ENCODE results near the gene GCN1. TPM values are rescaled to one million over a fixed set of nuclear protein-coding genes. Genes with fewer than 3 reads are reported as not detected.

GCN1 gene
- total and polyA plus RNA-seq, 10 of the 15 experiments (the other 5 are each of a cell fraction or from before 2014, with no cell fraction given) = 10.8 to 150 (median 58.3) TPM

DNA sequence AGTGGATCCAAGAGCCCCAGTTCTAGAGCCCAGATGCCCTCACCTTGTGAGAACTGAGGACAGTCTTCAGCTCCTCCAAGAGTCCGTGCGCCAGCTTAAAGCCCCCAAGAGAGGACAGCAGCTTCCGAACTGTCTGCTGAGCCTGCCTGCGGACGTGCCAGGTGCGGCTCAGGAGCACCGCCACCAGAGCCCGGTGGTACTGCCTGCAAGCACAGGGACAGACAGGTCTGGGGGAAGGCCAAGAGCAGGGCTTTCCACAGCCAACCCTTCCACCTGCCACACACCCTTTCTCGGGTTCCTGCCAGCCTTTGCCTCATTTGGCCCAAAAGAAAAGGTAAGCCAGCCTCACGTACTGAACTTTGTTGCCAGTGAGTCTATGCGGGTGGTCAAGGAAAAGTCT is 30.2 kb downstream of the GCN1 start:
- in situ Hi-C loops (cut with MboI) = no loop called here
- no peak for FAIRE-seq
- no peak overlapping the region for H3K27ac ChIP-seq (ENCODE audit: control insufficient read depth, insufficient read depth)

DNA sequence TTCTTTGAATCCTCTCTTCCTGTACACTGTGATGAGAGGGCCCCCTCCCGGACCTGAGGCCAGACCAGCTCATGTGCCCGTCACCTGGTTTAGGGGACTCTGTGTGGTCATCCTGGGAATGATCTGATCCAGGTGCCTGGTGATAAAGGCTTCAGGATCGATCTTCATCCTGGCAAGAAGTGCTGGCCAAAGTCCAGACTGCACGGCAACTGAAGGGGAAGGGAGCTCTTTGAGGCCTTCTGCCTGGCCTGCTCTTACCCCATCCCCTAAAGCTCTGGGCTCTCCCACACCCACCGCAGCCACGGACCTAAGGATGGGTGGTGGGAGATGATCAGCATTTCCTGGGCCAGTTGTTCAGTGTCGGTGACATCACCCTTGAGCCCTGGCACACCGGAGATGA is 31.8 kb downstream of the GCN1 start:
- Histone ChIP-seq H3K4me3 (no peak overlapping the region), H3K9ac (ENCODE audit: control insufficient read depth, insufficient read depth, low read length) (no peak overlapping the region), H3K36me3 (ENCODE audit: control insufficient read depth in 2 of 2, insufficient read depth in 2 of 2, low read length in 1 of 2) (peaks cover 29 to 49% of the 10 kb centered on the region in 2 experiments), H2AFZ (ENCODE audit: control insufficient read depth, low read depth, low read length) (no peak overlapping the region), H3K9me3 (replicated peaks; ENCODE audit: control insufficient read depth, insufficient read depth, low read length) (no peaks in the 10 kb centered on the region), H3K27ac (ENCODE audit: control insufficient read depth, insufficient read depth) (no peak overlapping the region), H3K4me1 (ENCODE audit: control insufficient read depth, insufficient read depth, low read length) (peaks cover 12% of the 10 kb centered on the region), H4K20me1 (ENCODE audit: control insufficient read depth, insufficient read depth) (no peaks in the 10 kb centered on the region), H3K27me3 (replicated peaks in 1 of 2; ENCODE audit: control insufficient read depth in 2 of 2, insufficient read depth in 2 of 2, low read length in 1 of 2) (no peaks in the 10 kb centered on the region), H3K79me2 (ENCODE audit: control insufficient read depth, insufficient read depth, low read length) (no peaks in the 10 kb centered on the region), H3K4me2 (ENCODE audit: control insufficient read depth, insufficient read depth) (no peak overlapping the region)
- FAIRE-seq (no peak), DNase-seq (ENCODE audit: low read depth, low spot score) (no peak), ATAC-seq (no peak)
- ChIA-PET SMC1A (ENCODE audit: uncharacterized antibody, unreplicated experiment) (no interaction called here), CTCF (no interaction called here), RAD21 (ENCODE audit: unreplicated experiment) (no interaction called here), POLR2A (interaction anchor here (0.5 kb wide), 1 partner anchor 34 kb away, joined by 5 read pairs; no protein-coding TSS in a partner anchor)
- intact Hi-C loops (cut with micrococcal nuclease; ENCODE audit: unreplicated experiment) = no loop called here
- BruUV-seq (replicated peaks) = no TSS peak
- in situ Hi-C loops (cut with MboI) = no loop called here
- whole genome bisulfite sequencing (ENCODE audit: insufficient coverage, insufficient replicate concordance, low lambda C conversion rate, missing lambda C conversion rate) = 81% methylated on average over 8 of the region's 8 CpGs
- TF ChIP-seq CREM (IDR thresholded peaks at IDR 0.05; ENCODE audit: low read depth) (no peak), TBL1XR1 (IDR thresholded peaks at IDR 0.05; ENCODE audit: low read depth, low read length) (no peak), RCOR1 (conservative IDR thresholded peaks at IDR 0.05; ENCODE audit: low read depth, low read length) (no peak), SMC3 (IDR thresholded peaks at IDR 0.05; ENCODE audit: borderline replicate concordance, low read length) (no peak), ZNF384 (IDR thresholded peaks at IDR 0.05; ENCODE audit: borderline replicate concordance, low read depth, low read length) (no peak), POU2F2 (IDR thresholded peaks at IDR 0.05; ENCODE audit: borderline replicate concordance, low read depth, low read length) (no peak), ATF7 (IDR thresholded peaks at IDR 0.05; ENCODE audit: low read depth) (no peak), NR2F1 (conservative IDR thresholded peaks at IDR 0.05) (no peak), NFYB (IDR thresholded peaks at IDR 0.05; ENCODE audit: insufficient read depth, low read depth, low read length) (no peak), E4F1 (IDR thresholded peaks at IDR 0.05; ENCODE audit: borderline replicate concordance, partially characterized antibody) (no peak)
- TF ChIP-seq, protein P1, sequence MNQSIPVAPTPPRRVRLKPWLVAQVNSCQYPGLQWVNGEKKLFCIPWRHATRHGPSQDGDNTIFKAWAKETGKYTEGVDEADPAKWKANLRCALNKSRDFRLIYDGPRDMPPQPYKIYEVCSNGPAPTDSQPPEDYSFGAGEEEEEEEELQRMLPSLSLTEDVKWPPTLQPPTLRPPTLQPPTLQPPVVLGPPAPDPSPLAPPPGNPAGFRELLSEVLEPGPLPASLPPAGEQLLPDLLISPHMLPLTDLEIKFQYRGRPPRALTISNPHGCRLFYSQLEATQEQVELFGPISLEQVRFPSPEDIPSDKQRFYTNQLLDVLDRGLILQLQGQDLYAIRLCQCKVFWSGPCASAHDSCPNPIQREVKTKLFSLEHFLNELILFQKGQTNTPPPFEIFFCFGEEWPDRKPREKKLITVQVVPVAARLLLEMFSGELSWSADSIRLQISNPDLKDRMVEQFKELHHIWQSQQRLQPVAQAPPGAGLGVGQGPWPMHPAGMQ (IDR thresholded peaks at IDR 0.05; ENCODE audit: borderline replicate concordance) = no peak

More for the DNA sequence above, 30.2 kb downstream of the GCN1 start:
- RAD21 ChIA-PET (ENCODE audit: unreplicated experiment) = interaction anchor here (0.6 to 1.1 kb wide), 5 partner anchors 31 to 54 kb away, joined by 3 to 4 read pairs (median 3); partner anchors contain the start of gene RAB35
- ATAC-seq (no peak), DNase-seq (ENCODE audit: low read depth, low spot score) (no peak)
- intact Hi-C loops (cut with micrococcal nuclease; ENCODE audit: unreplicated experiment) = no loop called here
- POLR2A ChIA-PET = interaction anchor here (0.6 kb wide), 3 partner anchors 36 to 89 kb away, joined by 3 to 4 read pairs (median 3); no protein-coding TSS in a partner anchor
- no peak overlapping the region for H3K4me2 ChIP-seq (ENCODE audit: control insufficient read depth, insufficient read depth)
- no peak for TF ChIP-seq RAD21 (IDR thresholded peaks at IDR 0.05; ENCODE audit: insufficient read depth, low read depth, low read length)
- 0 out of 2 replicates have a peak, but pooled peaks have one; percentile 38 for TF ChIP-seq POLR2A (IDR thresholded peaks at IDR 0.05; ENCODE audit: low read depth, low read length)
- no peak for TF ChIP-seq FOXM1 (IDR thresholded peaks at IDR 0.05; ENCODE audit: low read depth, low read length)
- TF ChIP-seq CEBPB (IDR thresholded peaks at IDR 0.05; ENCODE audit: borderline replicate concordance in 1 of 2, low read depth in 2 of 2, low read length in 2 of 2) = no peak
- no peak for TF ChIP-seq SP1 (IDR thresholded peaks at IDR 0.05; ENCODE audit: low read depth, low read length)
- H2AFZ ChIP-seq (ENCODE audit: control insufficient read depth, low read depth, low read length) = no peak overlapping the region
- H3K4me1 ChIP-seq (ENCODE audit: control insufficient read depth, insufficient read depth, low read length) = peaks cover 19% of the 10 kb centered on the region
- peaks cover 31 to 45% of the 10 kb centered on the region in 2 experiments for H3K36me3 ChIP-seq (ENCODE audit: control insufficient read depth in 2 of 2, insufficient read depth in 2 of 2, low read length in 1 of 2)
- H3K4me3 ChIP-seq = no peak overlapping the region
- no TSS peak for BruUV-seq (replicated peaks)
- no peaks in the 10 kb centered on the region for H3K9me3 ChIP-seq (replicated peaks; ENCODE audit: control insufficient read depth, insufficient read depth, low read length)
- H3K9ac ChIP-seq (ENCODE audit: control insufficient read depth, insufficient read depth, low read length) = no peak overlapping the region
- SMC1A ChIA-PET (ENCODE audit: uncharacterized antibody, unreplicated experiment) = no interaction called here
- CTCF ChIA-PET = no interaction called here
- no peaks in the 10 kb centered on the region for H4K20me1 ChIP-seq (ENCODE audit: control insufficient read depth, insufficient read depth)
- H3K27me3 ChIP-seq (replicated peaks in 1 of 2; ENCODE audit: control insufficient read depth in 2 of 2, insufficient read depth in 2 of 2, low read length in 1 of 2) = no peaks in the 10 kb centered on the region
- H3K79me2 ChIP-seq (ENCODE audit: control insufficient read depth, insufficient read depth, low read length) = no peaks in the 10 kb centered on the region
- WGBS (ENCODE audit: insufficient coverage, insufficient replicate concordance, low lambda C conversion rate, missing lambda C conversion rate) = 92% methylated on average over 11 of the region's 11 CpGs
